A549 (cell line): ENCODE data around the gene HMGA1. TPM values are rescaled to one million over a fixed set of nuclear protein-coding genes. Genes with fewer than 3 reads are reported as not detected.

Source experiments
- ATAC-seq, 2 experiments: fragments of 200-7000 bp in 1 of 2; fragments of >200 bp in 1 of 2; cut with Nextera tagmentation in 1 of 2; cut with Tn5 transposase in 1 of 2; 3 replicates each; pipeline versions ENCODE4 v1.8.0 to v1.9.1; 2018 to 2020; ENCODE audit warnings: mild to moderate bottlenecking in 1 of 2, moderate library complexity in 1 of 2
- CTCF ChIA-PET: fragments of 300-600 bp; sonication (Branson Sonifier 250); formaldehyde crosslinking; extraction: SDS; loops from one replicate; lab custom pipeline; 2021; ENCODE audit warnings: antibody characterized with exemption, inconsistent platforms; lab: Yijun Ruan, JAX
- POLR2A ChIA-PET: fragments of 350-600 bp; formaldehyde crosslinking; extraction: SDS; loops from one replicate; lab custom pipeline; 2021; ENCODE audit warnings: antibody characterized with exemption, inconsistent platforms; lab: Yijun Ruan, JAX
- DNase-seq, 2 experiments: peaks; one replicate each; pipeline versions ENCODE4 v3.0.0 to v3.0.0-alpha.2; 2011 to 2016; ENCODE audit warnings: low read depth in 1 of 2, low spot score in 1 of 2
- FAIRE-seq: peaks from 2 replicates; lab custom pipeline; 2011; peaks lifted over from hg19 to GRCh38; lab: Jason Lieb, UNC
- H3K27ac ChIP-seq, 2 experiments: fragments of >200 bp; sonication (Bioruptor Twin); formaldehyde crosslinking; 3 replicates each; pipeline ENCODE4 v1.5.1; 2016 to 2017
- H3K4me1 ChIP-seq: fragments of >200 bp; sonication (Bioruptor Twin); formaldehyde crosslinking; 3 replicates; pipeline ENCODE4 v1.6.1; 2016
- H3K4me2 ChIP-seq: fragments of >200 bp; sonication (Bioruptor Twin); formaldehyde crosslinking; 3 replicates; pipeline ENCODE4 v1.6.1; 2016
- H3K4me3 ChIP-seq: fragments of >200 bp; sonication (Bioruptor Twin); formaldehyde crosslinking; 3 replicates; pipeline ENCODE4 v1.5.1; 2016
- H3K9me3 ChIP-seq: fragments of >200 bp; sonication (Bioruptor Twin); formaldehyde crosslinking; 3 replicates; pipeline ENCODE4 v1.6.1; 2016
- EHF ChIP-seq: fragments of 250-450 bp; sonication (Bioruptor Pico); IDR thresholded peaks from 2 replicates; pipeline ENCODE4 v1.5.0; 2020; ENCODE audit warnings: mild to moderate bottlenecking
- EHMT2 ChIP-seq: fragments of 200-600 bp; sonication (generic); IDR thresholded peaks from 2 replicates; pipeline ENCODE4 v1.6.1; 2016; ENCODE audit warnings: antibody characterized with exemption, low read depth, mild to moderate bottlenecking, moderate library complexity
- EP300 ChIP-seq, 2 experiments: fragments of >200 bp; sonication (Bioruptor Twin); formaldehyde crosslinking; IDR thresholded peaks; 2 replicates in 1 of 2; 3 replicates in 1 of 2; pipeline ENCODE4 v1.6.1; 2016 to 2017
- ESRRA ChIP-seq: fragments of 150-350 bp; IDR thresholded peaks from 2 replicates; pipeline ENCODE4 v1.6.1; 2014; ENCODE audit warnings: mild to moderate bottlenecking, low read length, borderline replicate concordance
- FOSL2 ChIP-seq, 2 experiments: fragments of 450-650 bp in 1 of 2; fragments of >200 bp in 1 of 2; sonication (Bioruptor Twin) in 1 of 2; formaldehyde crosslinking; IDR thresholded peaks; 2 replicates each; pipeline versions ENCODE4 v1.5.0 to v1.6.1; 2016 to 2020; ENCODE audit warnings: mild to moderate bottlenecking in 1 of 2, moderate library complexity in 1 of 2
- FOXS1 ChIP-seq: fragments of 250-450 bp; sonication (Bioruptor Pico); IDR thresholded peaks from 2 replicates; pipeline ENCODE4 v1.5.0; 2020; ENCODE audit warnings: mild to moderate bottlenecking, moderate library complexity
- HOXB13 ChIP-seq: fragments of 250-450 bp; sonication (Bioruptor Pico); IDR thresholded peaks from 2 replicates; pipeline ENCODE4 v1.5.0; 2020; ENCODE audit warnings: low read depth, mild to moderate bottlenecking, moderate library complexity
- JUN ChIP-seq, 2 experiments: fragments of >200 bp; sonication (Bioruptor Twin); formaldehyde crosslinking; IDR thresholded peaks; 2 replicates in 1 of 2; 3 replicates in 1 of 2; pipeline ENCODE4 v1.6.1; 2016 to 2017
- MAZ ChIP-seq: fragments of 150-350 bp; IDR thresholded peaks from 2 replicates; pipeline ENCODE4 v1.6.1; 2014; ENCODE audit warnings: antibody characterized with exemption, low read depth, low read length, borderline replicate concordance
- NR3C1 ChIP-seq: fragments of >200 bp; sonication (Bioruptor Twin); formaldehyde crosslinking; IDR thresholded peaks from 3 replicates; pipeline ENCODE4 v1.6.1; 2017
- POLR2A ChIP-seq: IDR thresholded peaks from 2 replicates; pipeline ENCODE4 v1.6.1; 2012; ENCODE audit warnings: mild to moderate bottlenecking, low read length
- POLR2AphosphoS2 ChIP-seq: conservative IDR thresholded peaks from 2 replicates; pipeline ENCODE4 v1.6.1; 2012; ENCODE audit warnings: low read length, improper control_type of control experiment, inconsistent platforms
- RARB ChIP-seq: fragments of 250-450 bp; sonication (Bioruptor Pico); IDR thresholded peaks from 2 replicates; pipeline ENCODE4 v1.8.0; 2021; ENCODE audit warnings: mild to moderate bottlenecking, moderate library complexity
- RCOR1 ChIP-seq: fragments of 150-350 bp; IDR thresholded peaks from 2 replicates; pipeline ENCODE4 v1.6.1; 2014; ENCODE audit warnings: antibody characterized with exemption, low read length, low read depth
- SMC3 ChIP-seq: fragments of >200 bp; sonication (Bioruptor Twin); formaldehyde crosslinking; IDR thresholded peaks from 3 replicates; pipeline ENCODE4 v1.6.1; 2018; ENCODE audit warnings: inconsistent platforms
- TP53 ChIP-seq: fragments of 250-450 bp; sonication (Bioruptor Pico); IDR thresholded peaks from 2 replicates; pipeline ENCODE4 v1.5.0; 2021; ENCODE audit warnings: mild to moderate bottlenecking, moderate library complexity
- ZC3H11A ChIP-seq: fragments of 450-650 bp; IDR thresholded peaks from 2 replicates; pipeline ENCODE4 v1.6.1; 2014; ENCODE audit warnings: antibody characterized with exemption, mild to moderate bottlenecking
- ZNF302 ChIP-seq: fragments of 250-450 bp; sonication (Bioruptor Pico); IDR thresholded peaks from 2 replicates; pipeline ENCODE4 v1.9.0; 2021; ENCODE audit warnings: inconsistent platforms, mild to moderate bottlenecking, moderate library complexity
- WGBS: methylation state at CpG from one replicate; pipeline ENCODE4 v1.1.6; 2017; ENCODE audit errors: missing lambda C conversion rate; 5-methylcytosine and 5-hydroxymethylcytosine counted together
- polyA plus RNA-seq, 4 experiments: library from polyadenylated mRNA; depleted of rRNA in 3 of 4; stranded (reverse); fragments of >200 nt; fragmentation: RNase III in 1 of 4; extraction: RNeasy Plus Mini Kit Qiagen cat#74134 plus additional on column Dnase treatment in 1 of 4; gene quantifications; 2 replicates in 3 of 4; 3 replicates in 1 of 4; pipeline ENCODE4 v1.2.3, GENCODE V29; 2011 to 2017
- TF ChIP-seq, protein P1 (sequence below): fragments of >200 bp; sonication (Bioruptor Twin); formaldehyde crosslinking; IDR thresholded peaks from 3 replicates; pipeline ENCODE4 v1.5.1; 2016
- TF ChIP-seq, protein P2 (sequence below): IDR thresholded peaks from 2 replicates; pipeline ENCODE4 v1.6.1; 2012
- TF ChIP-seq, protein P3 (sequence below): fragments of 150-350 bp; IDR thresholded peaks from 2 replicates; pipeline ENCODE4 v1.6.1; 2014; ENCODE audit warnings: low read depth, mild to moderate bottlenecking, low read length
- TF ChIP-seq, protein P4 (sequence below): fragments of 250-450 bp; sonication (Bioruptor Pico); IDR thresholded peaks from 2 replicates; pipeline ENCODE4 v1.5.0; 2021; ENCODE audit warnings: mild to moderate bottlenecking, moderate library complexity, borderline replicate concordance

The HMGA1 gene
- polyA plus RNA-seq, 2 of the 4 experiments (the other 2 are of a cell fraction): 127 to 249 TPM

DNA sequence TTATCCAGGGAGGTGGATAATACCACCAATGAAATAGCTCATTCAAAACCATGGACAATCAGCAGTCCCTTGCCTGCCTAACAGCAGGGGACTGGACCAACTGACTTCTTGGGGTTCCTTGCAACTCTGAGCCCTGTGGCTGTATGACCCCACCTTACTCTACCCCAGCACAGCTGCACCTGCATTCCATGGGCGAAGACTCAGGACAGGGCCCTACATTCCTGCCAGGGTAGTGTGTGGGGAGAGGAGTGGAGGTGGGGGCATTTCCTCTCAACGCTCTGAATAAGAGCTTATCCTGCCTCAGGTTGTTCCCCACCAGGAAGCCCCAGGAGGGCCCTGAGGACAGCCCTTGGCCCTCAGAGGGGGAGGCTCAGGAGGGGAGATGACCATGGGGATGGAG is 30.8 kb upstream of the HMGA1 start:
- Histone ChIP-seq H3K27ac (no peak overlapping the region), H3K4me1 (no peaks in the 10 kb centered on the region), H3K9me3 (no peaks in the 10 kb centered on the region), H3K4me2 (no peak overlapping the region), H3K4me3 (no peak overlapping the region)
- ChIA-PET CTCF (interaction anchor here (2.0 to 3.8 kb wide), 2 partner anchors 10 to 15 kb away, joined by 6 to 32 read pairs; no protein-coding TSS in a partner anchor), POLR2A (no interaction called here)
- DNase-seq (no peak), FAIRE-seq (no peak), ATAC-seq (no peak)
- 88% methylated on average over 2 of the region's 2 CpGs for WGBS
- TF ChIP-seq ZNF302 (CRISPR knock-in tag): no peak
- no peak for TF ChIP-seq POLR2A
- TF ChIP-seq EHMT2: no peak
- TF ChIP-seq TP53 (CRISPR knock-in tag): no peak
- TF ChIP-seq, protein P1, sequence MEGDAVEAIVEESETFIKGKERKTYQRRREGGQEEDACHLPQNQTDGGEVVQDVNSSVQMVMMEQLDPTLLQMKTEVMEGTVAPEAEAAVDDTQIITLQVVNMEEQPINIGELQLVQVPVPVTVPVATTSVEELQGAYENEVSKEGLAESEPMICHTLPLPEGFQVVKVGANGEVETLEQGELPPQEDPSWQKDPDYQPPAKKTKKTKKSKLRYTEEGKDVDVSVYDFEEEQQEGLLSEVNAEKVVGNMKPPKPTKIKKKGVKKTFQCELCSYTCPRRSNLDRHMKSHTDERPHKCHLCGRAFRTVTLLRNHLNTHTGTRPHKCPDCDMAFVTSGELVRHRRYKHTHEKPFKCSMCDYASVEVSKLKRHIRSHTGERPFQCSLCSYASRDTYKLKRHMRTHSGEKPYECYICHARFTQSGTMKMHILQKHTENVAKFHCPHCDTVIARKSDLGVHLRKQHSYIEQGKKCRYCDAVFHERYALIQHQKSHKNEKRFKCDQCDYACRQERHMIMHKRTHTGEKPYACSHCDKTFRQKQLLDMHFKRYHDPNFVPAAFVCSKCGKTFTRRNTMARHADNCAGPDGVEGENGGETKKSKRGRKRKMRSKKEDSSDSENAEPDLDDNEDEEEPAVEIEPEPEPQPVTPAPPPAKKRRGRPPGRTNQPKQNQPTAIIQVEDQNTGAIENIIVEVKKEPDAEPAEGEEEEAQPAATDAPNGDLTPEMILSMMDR: no peak

DNA sequence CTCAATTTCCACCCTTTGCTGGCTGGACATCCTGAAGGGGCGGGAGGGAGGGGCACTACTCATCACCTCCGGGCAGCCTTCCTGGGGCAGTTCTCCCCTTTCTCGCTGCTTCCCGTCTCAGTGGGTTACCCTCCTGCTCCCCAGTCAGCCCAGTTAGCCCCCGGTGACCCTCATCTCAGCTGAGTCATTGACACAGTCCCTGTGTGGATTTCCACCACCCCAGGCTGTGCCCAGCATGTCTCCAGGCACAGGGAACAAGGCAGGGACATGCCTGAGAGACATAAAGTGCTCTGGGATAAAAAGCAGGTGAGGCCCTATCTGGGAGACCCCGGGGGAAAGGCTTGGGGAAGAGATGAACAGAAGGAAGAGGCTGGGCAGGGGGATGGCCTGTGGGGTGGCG is 29.9 kb upstream of the HMGA1 start:
- TF ChIP-seq MAZ (no peak), NR3C1 (no peak), RARB (CRISPR knock-in tag) (no peak), EHF (CRISPR knock-in tag) (no peak), JUN (IDR thresholded peaks at IDR 0.05) (no peak)
- WGBS: 76% methylated on average over 5 of the region's 7 CpGs
- POLR2A ChIA-PET: no interaction called here
- Histone ChIP-seq H3K4me2 (no peak overlapping the region), H3K27ac (no peak overlapping the region), H3K9me3 (no peaks in the 10 kb centered on the region), H3K4me1 (no peaks in the 10 kb centered on the region), H3K4me3 (no peak overlapping the region)
- no peak for DNase-seq
- no peak for ATAC-seq
- no peak for FAIRE-seq
- CTCF ChIA-PET: interaction anchor here (1.0 to 3.8 kb wide), 2 partner anchors 11 to 26 kb away, joined by 3 to 32 read pairs; no protein-coding TSS in a partner anchor

DNA sequence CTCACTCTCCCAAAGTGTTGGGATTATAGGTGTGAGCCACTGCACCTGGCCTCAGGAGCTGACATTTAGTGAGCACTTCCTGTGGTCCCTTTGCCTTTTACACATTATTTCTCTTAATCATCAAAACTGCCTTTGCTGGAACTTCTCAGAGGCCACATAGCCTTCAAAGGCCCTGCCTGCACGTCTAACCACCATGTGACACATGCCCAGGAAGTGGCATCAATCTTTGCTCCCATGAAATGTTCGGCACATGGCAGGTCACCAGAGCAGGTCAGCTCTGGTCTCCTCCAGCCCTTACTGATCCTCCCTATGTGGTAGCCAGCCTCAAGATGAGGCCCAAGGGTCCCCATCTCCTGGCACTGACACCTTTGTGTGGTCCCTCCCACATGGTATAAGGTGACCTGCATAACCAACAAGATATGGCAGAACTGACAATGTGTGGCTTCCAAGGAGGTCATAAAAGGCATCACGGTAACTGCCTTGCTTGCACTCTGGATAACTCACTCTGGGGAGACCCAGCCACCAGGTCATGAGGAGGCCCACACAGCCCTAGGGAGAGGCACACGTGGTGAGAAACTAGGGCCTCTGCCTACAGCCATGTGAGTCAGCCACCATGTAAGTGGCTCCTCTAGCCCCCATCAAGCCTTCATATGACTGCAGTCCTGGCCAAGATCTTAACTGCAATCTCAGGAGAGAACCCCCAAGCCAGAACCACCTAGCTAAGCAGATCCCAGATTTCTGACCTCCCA is 28.8 kb upstream of the HMGA1 start:
- no peaks in the 10 kb centered on the region for H3K4me1 ChIP-seq
- no peaks in the 10 kb centered on the region for H3K9me3 ChIP-seq
- no peak for FAIRE-seq
- 100% methylated on average over 1 of the region's 4 CpGs for WGBS
- no peak for DNase-seq
- no peak overlapping the region for H3K27ac ChIP-seq
- CTCF ChIA-PET: interaction anchor here (1.0 to 3.8 kb wide), 2 partner anchors 12 to 24 kb away, joined by 3 to 32 read pairs; no protein-coding TSS in a partner anchor
- ATAC-seq: no peak
- no peak overlapping the region for H3K4me2 ChIP-seq
- no peak overlapping the region for H3K4me3 ChIP-seq
- TF ChIP-seq, protein P2, sequence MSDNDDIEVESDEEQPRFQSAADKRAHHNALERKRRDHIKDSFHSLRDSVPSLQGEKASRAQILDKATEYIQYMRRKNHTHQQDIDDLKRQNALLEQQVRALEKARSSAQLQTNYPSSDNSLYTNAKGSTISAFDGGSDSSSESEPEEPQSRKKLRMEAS: no peak
- TF ChIP-seq RARB (CRISPR knock-in tag): no peak
- no peak for TF ChIP-seq EP300 (IDR thresholded peaks at IDR 0.05)
- TF ChIP-seq ESRRA: no peak
- TF ChIP-seq RCOR1: no peak
- no peak for TF ChIP-seq POLR2AphosphoS2
- no peak for TF ChIP-seq FOXS1 (CRISPR knock-in tag)
- TF ChIP-seq, protein P3, sequence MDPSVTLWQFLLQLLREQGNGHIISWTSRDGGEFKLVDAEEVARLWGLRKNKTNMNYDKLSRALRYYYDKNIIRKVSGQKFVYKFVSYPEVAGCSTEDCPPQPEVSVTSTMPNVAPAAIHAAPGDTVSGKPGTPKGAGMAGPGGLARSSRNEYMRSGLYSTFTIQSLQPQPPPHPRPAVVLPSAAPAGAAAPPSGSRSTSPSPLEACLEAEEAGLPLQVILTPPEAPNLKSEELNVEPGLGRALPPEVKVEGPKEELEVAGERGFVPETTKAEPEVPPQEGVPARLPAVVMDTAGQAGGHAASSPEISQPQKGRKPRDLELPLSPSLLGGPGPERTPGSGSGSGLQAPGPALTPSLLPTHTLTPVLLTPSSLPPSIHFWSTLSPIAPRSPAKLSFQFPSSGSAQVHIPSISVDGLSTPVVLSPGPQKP: no peak
- no peak for TF ChIP-seq FOSL2 (IDR thresholded peaks at IDR 0.05)
- TF ChIP-seq FOSL2 (CRISPR knock-in tag; IDR thresholded peaks at IDR 0.05): no peak
- no peak for TF ChIP-seq ZC3H11A
- TF ChIP-seq SMC3: no peak
- TF ChIP-seq HOXB13: no peak
- TF ChIP-seq, protein P4, sequence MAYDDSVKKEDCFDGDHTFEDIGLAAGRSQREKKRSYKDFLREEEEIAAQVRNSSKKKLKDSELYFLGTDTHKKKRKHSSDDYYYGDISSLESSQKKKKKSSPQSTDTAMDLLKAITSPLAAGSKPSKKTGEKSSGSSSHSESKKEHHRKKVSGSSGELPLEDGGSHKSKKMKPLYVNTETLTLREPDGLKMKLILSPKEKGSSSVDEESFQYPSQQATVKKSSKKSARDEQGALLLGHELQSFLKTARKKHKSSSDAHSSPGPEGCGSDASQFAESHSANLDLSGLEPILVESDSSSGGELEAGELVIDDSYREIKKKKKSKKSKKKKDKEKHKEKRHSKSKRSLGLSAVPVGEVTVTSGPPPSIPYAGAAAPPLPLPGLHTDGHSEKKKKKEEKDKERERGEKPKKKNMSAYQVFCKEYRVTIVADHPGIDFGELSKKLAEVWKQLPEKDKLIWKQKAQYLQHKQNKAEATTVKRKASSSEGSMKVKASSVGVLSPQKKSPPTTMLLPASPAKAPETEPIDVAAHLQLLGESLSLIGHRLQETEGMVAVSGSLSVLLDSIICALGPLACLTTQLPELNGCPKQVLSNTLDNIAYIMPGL: no peak
- POLR2A ChIA-PET: no interaction called here
